ENCODE data around the gene COL5A3.

DNA sequence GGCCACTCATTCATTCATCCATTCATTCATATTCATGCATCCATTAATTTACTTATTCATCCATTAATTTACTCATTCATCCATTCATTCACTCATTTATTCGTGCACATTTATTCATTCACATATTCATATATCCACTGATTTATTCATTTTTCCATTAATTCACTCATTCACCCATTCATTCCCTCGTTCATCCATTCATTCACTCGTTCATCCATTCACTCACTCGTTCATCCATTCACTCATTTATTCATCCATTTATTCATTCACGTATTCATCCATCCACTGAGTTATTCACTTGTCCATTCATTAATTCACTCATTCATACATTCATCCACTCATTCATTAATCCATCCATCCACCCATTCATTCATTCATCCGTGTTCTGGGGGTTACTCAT is 38.2 kb downstream of the COL5A3 start:
- TF ChIP-seq, protein P1, sequence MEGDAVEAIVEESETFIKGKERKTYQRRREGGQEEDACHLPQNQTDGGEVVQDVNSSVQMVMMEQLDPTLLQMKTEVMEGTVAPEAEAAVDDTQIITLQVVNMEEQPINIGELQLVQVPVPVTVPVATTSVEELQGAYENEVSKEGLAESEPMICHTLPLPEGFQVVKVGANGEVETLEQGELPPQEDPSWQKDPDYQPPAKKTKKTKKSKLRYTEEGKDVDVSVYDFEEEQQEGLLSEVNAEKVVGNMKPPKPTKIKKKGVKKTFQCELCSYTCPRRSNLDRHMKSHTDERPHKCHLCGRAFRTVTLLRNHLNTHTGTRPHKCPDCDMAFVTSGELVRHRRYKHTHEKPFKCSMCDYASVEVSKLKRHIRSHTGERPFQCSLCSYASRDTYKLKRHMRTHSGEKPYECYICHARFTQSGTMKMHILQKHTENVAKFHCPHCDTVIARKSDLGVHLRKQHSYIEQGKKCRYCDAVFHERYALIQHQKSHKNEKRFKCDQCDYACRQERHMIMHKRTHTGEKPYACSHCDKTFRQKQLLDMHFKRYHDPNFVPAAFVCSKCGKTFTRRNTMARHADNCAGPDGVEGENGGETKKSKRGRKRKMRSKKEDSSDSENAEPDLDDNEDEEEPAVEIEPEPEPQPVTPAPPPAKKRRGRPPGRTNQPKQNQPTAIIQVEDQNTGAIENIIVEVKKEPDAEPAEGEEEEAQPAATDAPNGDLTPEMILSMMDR (conservative IDR thresholded peaks at IDR 0.05; ENCODE audit: low read length): no peak
- TF ChIP-seq EZH2phosphoT487 (IDR thresholded peaks at IDR 0.05; ENCODE audit: borderline replicate concordance, low read depth, low read length): no peak

All from OCI-LY7 (cell line).